ENCODE results near the gene SLC9A7. TPM values are rescaled to one million over a fixed set of nuclear protein-coding genes. Genes with fewer than 3 reads are reported as not detected.

The SLC9A7 gene
- total RNA-seq, result 81.0 TPM

GRCh38 chrX:46758956-46759644 is at the start of gene SLC9A7:
SLC9A7 (minus strand) TSS chrX:46759118; CDS start chrX:46759029, 89 bp downstream.

GRCh38 chrX:46573331-46573891 is 185.5 kb downstream of the SLC9A7 start, which contains the start of gene CHST7:
CHST7 (plus strand) TSS chrX:46573765; CDS start chrX:46573932, 167 bp downstream.

Small RNA genes within 50 kb of the gene (small RNA-seq; reads per million reads assigned to genes)
- gene RF00017, result not detected

Other genes with a start within 250 kb of the SLC9A7 start
- 13.4 TPM for gene ZNF674, start 213.7 kb downstream of the SLC9A7 start, total RNA-seq
- 15.2 TPM for gene CHST7, start 185.4 kb downstream of the SLC9A7 start, total RNA-seq
- gene RP2, start 77.9 kb upstream of the SLC9A7 start, total RNA-seq, result 26.3 TPM
- gene JADE3, start 153.3 kb upstream of the SLC9A7 start, total RNA-seq, result 9.5 TPM